ENCODE measurements around the gene DPYD. TPM values are rescaled to one million over a fixed set of nuclear protein-coding genes. Genes with fewer than 3 reads are reported as not detected.

The DPYD gene
- total RNA-seq, 4 donors from 2014 or later, result 30.6 to 58.4 (median 35.4) TPM

GRCh38 chr1:97603776-97604175 is 317.1 kb downstream of the DPYD start:
- Histone ChIP-seq H3K4me1 (no peaks in the 10 kb centered on the region), H3K36me3 (no peaks in the 10 kb centered on the region), H3K4me3 (no peak overlapping the region), H3K27ac (no peak overlapping the region), H3K9me3 (no peaks in the 10 kb centered on the region), H3K27me3 (no peaks in the 10 kb centered on the region)
- no peak for DNase-seq
- no peak for TF ChIP-seq POLR2A (IDR thresholded peaks at IDR 0.05)
- no peak for TF ChIP-seq CTCF (IDR thresholded peaks at IDR 0.05)
- intact Hi-C loops (cut with DNase I), result no loop called here
- WGBS, 2 donors, result 36 to 45% methylated on average over 5 of the region's 5 CpGs

GRCh38 chr1:97603218-97603617 is 317.6 kb downstream of the DPYD start:
- no peak for DNase-seq
- intact Hi-C loops (cut with DNase I), result no loop called here
- Histone ChIP-seq H3K27ac (no peak overlapping the region), H3K36me3 (no peaks in the 10 kb centered on the region), H3K9me3 (no peaks in the 10 kb centered on the region), H3K4me3 (no peak overlapping the region), H3K27me3 (no peaks in the 10 kb centered on the region), H3K4me1 (no peaks in the 10 kb centered on the region)
- WGBS, 2 donors, result 78 to 84% methylated on average over 3 of the region's 3 CpGs
- TF ChIP-seq CTCF (IDR thresholded peaks at IDR 0.05) (no peak), POLR2A (IDR thresholded peaks at IDR 0.05) (no peak)

GRCh38 chr1:97599447-97599846 is 321.4 kb downstream of the DPYD start:
- no peaks in the 10 kb centered on the region for H3K27me3 ChIP-seq
- intact Hi-C loops (cut with DNase I), result no loop called here
- 90% methylated on average over 2 of the region's 2 CpGs; no CpG with 5 or more reads in 1 of the 2 donors for WGBS, 2 donors
- TF ChIP-seq POLR2A (IDR thresholded peaks at IDR 0.05) (no peak), CTCF (IDR thresholded peaks at IDR 0.05) (no peak)
- no peaks in the 10 kb centered on the region for H3K4me1 ChIP-seq
- H3K4me3 ChIP-seq, result no peak overlapping the region
- H3K27ac ChIP-seq, result no peak overlapping the region
- H3K36me3 ChIP-seq, result peaks cover 0 to 6% (median 0%) of the 10 kb centered on the region in 3 donors
- H3K9me3 ChIP-seq, result no peaks in the 10 kb centered on the region
- no peak for DNase-seq

- 89 to 94% methylated on average over 8 of the region's 8 CpGs for WGBS, 2 donors
- no peaks in the 10 kb centered on the region for H3K4me1 ChIP-seq
Measured at GRCh38 chr1:97593192-97593591, 327.6 kb downstream of the DPYD start.

GRCh38 chr1:97588772-97589171 is 332.1 kb downstream of the DPYD start:
- Histone ChIP-seq H3K27ac (no peak overlapping the region), H3K9me3 (no peaks in the 10 kb centered on the region), H3K36me3 (peaks cover 0 to 59% (median 0%) of the 10 kb centered on the region in 3 donors), H3K4me1 (no peaks in the 10 kb centered on the region), H3K4me3 (no peak overlapping the region), H3K27me3 (no peaks in the 10 kb centered on the region)
- TF ChIP-seq CTCF (IDR thresholded peaks at IDR 0.05), result no peak
- no peak for TF ChIP-seq POLR2A (IDR thresholded peaks at IDR 0.05)
- no peak for DNase-seq
- intact Hi-C loops (cut with DNase I), result no loop called here

More at GRCh38 chr1:97593192-97593591, 327.6 kb downstream of the DPYD start:
- Histone ChIP-seq H3K9me3 (no peaks in the 10 kb centered on the region), H3K27ac (no peak overlapping the region), H3K4me3 (no peak overlapping the region), H3K27me3 (no peaks in the 10 kb centered on the region), H3K36me3 (peaks cover 0 to 61% (median 0%) of the 10 kb centered on the region in 3 donors)
- intact Hi-C loops (cut with DNase I), result no loop called here
- DNase-seq, result no peak
- TF ChIP-seq POLR2A (IDR thresholded peaks at IDR 0.05) (no peak), CTCF (IDR thresholded peaks at IDR 0.05) (no peak)
